HG02938 (cell line): ENCODE measurements around the gene PPARG.

Experiments
- ATAC-seq: cut with Tn5 transposase; IDR thresholded peaks from one replicate; pipeline ENCODE4 v1.9.1; 2021; ENCODE audit warnings: mild to moderate bottlenecking, moderate library complexity; ENCODE audit not compliant: unreplicated experiment

Gene PPARG

GRCh38 chr3:12405432-12406272 lies 116.8 kb downstream of the PPARG start:
- ATAC-seq: no peak

- ATAC-seq: no peak
Measured at GRCh38 chr3:12408984-12409683, 120.3 kb downstream of the PPARG start.

GRCh38 chr3:12409684-12410596 lies 121.1 kb downstream of the PPARG start:
- ATAC-seq: no peak

- ATAC-seq: no peak
Measured at GRCh38 chr3:12413721-12414255, 124.9 kb downstream of the PPARG start.

GRCh38 chr3:12415014-12415680 lies 126.3 kb downstream of the PPARG start:
- ATAC-seq: no peak

GRCh38 chr3:12416731-12417130 lies 127.9 kb downstream of the PPARG start:
- ATAC-seq: no peak

- ATAC-seq: no peak
Measured at GRCh38 chr3:12420393-12420792, 131.5 kb downstream of the PPARG start.

GRCh38 chr3:12421132-12421531 lies 132.3 kb downstream of the PPARG start:
- ATAC-seq: no peak

GRCh38 chr3:12423131-12423530 lies 134.3 kb downstream of the PPARG start:
- no peak for ATAC-seq

GRCh38 chr3:12423918-12424630 lies 135.2 kb downstream of the PPARG start:
- no peak for ATAC-seq

GRCh38 chr3:12424635-12425319 lies 135.9 kb downstream of the PPARG start:
- ATAC-seq: no peak

GRCh38 chr3:12425850-12426579 lies 137.1 kb downstream of the PPARG start:
- no peak for ATAC-seq

- ATAC-seq: no peak
Measured at GRCh38 chr3:12427551-12427950, 138.7 kb downstream of the PPARG start.

GRCh38 chr3:12428126-12428525 lies 139.3 kb downstream of the PPARG start:
- no peak for ATAC-seq

GRCh38 chr3:12430086-12430485 lies 141.2 kb downstream of the PPARG start:
- no peak for ATAC-seq

GRCh38 chr3:12433823-12434222 lies 145.0 kb downstream of the PPARG start:
- no peak for ATAC-seq

- ATAC-seq: no peak
Measured at GRCh38 chr3:12436514-12437220, 147.8 kb downstream of the PPARG start.

- no peak for ATAC-seq
Measured at GRCh38 chr3:12437221-12437605, 148.3 kb downstream of the PPARG start.
